ENCODE data around the gene WASF2. TPM values are rescaled to one million over a fixed set of nuclear protein-coding genes. Genes with fewer than 3 reads are reported as not detected.
"Not testable (repeated sequence)": the region's sequence is repeated elsewhere in the genome, so short reads cannot be mapped to it uniquely, and the experiment has no call there.

The WASF2 gene
- total RNA-seq, 4 donors from 2014 or later, result 43.4 to 87.8 (median 60.5) TPM

DNA sequence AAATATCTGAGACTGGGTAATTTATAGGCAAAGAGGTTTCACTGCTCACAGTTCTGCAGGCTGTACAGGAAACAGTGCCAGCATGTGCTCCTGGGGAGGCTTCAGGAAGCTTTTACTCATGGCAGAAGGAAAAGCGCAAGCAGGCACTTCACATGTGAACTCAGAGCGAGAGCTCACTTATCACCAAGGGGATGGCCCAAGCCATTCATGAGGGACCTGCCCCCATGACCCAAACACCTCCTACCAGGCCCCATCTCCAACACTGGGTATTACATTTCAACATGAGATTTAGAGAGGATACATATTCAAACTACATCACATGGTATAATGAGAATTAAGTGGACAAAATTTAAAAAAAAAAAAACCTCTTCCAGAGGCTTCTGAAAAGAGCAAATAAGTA, 13.7 kb downstream of the WASF2 start:
- ATAC-seq (ENCODE audit: low FRiP score), result no peak
- TF ChIP-seq, protein P1, sequence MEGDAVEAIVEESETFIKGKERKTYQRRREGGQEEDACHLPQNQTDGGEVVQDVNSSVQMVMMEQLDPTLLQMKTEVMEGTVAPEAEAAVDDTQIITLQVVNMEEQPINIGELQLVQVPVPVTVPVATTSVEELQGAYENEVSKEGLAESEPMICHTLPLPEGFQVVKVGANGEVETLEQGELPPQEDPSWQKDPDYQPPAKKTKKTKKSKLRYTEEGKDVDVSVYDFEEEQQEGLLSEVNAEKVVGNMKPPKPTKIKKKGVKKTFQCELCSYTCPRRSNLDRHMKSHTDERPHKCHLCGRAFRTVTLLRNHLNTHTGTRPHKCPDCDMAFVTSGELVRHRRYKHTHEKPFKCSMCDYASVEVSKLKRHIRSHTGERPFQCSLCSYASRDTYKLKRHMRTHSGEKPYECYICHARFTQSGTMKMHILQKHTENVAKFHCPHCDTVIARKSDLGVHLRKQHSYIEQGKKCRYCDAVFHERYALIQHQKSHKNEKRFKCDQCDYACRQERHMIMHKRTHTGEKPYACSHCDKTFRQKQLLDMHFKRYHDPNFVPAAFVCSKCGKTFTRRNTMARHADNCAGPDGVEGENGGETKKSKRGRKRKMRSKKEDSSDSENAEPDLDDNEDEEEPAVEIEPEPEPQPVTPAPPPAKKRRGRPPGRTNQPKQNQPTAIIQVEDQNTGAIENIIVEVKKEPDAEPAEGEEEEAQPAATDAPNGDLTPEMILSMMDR (IDR thresholded peaks at IDR 0.05), result no peak

DNA sequence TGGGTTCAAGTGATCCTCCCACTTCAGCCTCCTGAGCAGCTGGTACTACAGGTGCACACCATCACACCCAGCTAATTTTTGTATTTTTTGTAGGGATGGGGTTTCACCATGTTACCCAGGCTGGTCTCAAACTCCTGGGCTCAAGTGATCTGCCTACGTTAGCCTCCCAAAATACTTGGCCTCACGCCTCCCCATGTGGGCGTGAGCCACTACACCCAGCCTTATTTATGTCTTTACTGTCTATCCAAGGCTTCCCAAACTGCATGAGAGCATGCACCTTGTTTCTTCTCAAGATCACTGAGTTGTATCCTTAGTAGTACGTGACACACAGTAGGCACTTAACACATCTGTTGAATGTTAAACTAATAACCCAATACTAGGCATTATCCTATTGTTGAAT, 14.2 kb downstream of the WASF2 start:
- no peak for DNase-seq (ENCODE audit: low spot score)

More for the DNA sequence above, 13.7 kb downstream of the WASF2 start:
- no peak for DNase-seq (ENCODE audit: low spot score)

DNA sequence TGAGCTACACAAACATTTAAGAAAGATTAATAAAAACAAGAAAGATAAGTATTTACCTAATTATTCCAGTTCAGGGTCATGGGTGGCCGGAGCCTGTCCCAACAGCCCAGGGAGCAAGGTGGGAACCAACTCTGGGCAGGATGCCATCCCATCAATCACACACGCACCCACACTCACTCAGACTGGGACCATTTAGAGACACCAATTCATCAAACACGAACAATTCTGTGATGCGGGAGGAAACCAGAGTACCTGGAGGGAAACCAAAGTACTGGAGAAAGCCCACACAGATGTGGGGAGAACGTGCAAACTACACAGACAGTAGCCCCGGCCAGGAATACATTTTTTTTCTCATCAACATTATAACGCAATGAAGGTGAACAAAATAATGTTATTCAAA, 16.2 kb downstream of the WASF2 start:
- TF ChIP-seq, protein P1 (IDR thresholded peaks at IDR 0.05), result no peak
- DNase-seq (ENCODE audit: low spot score) (no peak), ATAC-seq (ENCODE audit: low FRiP score) (no peak)

More for the DNA sequence above, 14.2 kb downstream of the WASF2 start:
- ATAC-seq (ENCODE audit: low FRiP score), result no peak
- TF ChIP-seq, protein P1 (IDR thresholded peaks at IDR 0.05), result no peak

DNA sequence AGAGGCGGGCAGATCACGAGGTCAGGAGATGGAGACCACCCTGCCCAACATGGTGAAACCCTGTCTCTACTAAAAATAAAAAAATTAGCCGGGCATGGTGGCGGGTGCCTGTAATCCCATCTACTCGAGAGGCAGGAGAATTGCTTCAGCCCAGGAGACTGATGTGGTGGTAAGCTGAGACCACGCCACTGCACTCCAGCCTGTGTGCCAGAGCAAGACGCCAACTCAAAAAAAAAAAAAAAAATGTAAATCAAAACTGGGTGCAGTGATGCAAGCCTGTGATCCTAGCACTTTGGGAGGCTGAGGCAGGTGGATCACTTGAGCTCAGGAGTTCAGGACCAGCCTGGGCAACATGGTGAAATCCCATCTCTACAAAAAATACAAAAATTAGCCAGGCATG, 17.9 kb downstream of the WASF2 start:
- not testable (repeated sequence) for DNase-seq (ENCODE audit: low spot score); ATAC-seq (ENCODE audit: low FRiP score)

DNA sequence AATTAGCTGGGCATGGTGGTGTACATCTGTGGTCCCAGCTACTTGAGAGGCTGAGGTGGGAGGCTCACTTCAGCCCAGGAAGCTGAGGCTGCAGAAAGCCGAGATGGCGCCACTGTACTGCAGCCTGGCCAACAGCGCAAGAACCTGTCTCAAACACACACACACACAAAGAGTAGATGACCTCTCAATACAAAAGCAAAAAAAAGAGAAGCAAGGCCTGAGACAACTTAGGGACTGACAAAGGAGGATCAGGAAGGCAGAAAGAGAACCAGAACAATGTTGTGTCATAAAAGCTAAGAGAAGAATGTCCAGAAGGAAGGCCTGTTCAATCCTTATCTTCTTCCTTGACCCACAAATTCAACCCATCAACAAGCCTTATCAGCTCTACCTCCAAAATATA, 18.5 kb downstream of the WASF2 start:
- no peak for DNase-seq (ENCODE audit: low spot score)
- TF ChIP-seq, protein P1 (IDR thresholded peaks at IDR 0.05), result no peak
- no peak for ATAC-seq (ENCODE audit: low FRiP score)

DNA sequence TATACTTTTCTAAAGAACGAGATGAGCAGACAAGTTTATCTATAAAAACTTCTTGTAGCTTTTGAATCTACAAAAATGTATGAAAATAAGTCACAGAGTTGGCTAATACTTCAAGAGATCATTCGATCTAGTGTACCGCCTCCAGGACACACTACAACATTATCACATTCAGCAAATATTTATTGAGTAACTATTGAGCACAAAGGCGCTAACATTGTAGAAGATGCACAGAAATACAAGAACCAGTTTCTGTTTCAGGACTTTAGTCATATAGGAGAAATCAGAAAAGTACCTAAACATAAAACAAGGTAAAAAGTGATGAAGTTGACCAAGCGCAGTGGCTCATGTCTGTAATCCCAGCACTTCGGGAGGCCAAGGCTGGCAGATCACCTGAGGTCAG, 20.6 kb downstream of the WASF2 start:
- TF ChIP-seq, protein P1 (IDR thresholded peaks at IDR 0.05), result no peak
- ATAC-seq (ENCODE audit: low FRiP score), result no peak
- DNase-seq (ENCODE audit: low spot score), result no peak

DNA sequence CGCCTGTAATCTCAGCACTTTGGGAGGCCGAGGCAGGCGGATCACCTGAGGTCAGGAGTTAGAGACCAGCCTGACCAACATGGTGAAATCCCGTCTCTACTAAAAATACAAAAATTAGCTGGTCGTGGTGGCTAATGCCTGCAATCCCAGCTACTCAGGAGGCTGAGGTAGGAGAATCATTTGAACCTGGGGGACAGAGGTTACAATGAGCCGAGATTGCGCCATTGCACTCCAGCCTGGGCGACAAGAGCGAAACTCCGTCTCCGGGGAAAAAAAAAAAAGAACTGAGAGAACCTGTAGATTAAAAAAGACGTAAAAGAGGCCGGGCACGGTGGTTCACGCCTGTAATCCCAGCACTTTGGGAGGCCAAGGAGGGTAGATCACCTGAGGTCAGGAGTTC, 21.6 kb downstream of the WASF2 start:
- not testable (repeated sequence) for ATAC-seq (ENCODE audit: low FRiP score); DNase-seq (ENCODE audit: low spot score)

DNA sequence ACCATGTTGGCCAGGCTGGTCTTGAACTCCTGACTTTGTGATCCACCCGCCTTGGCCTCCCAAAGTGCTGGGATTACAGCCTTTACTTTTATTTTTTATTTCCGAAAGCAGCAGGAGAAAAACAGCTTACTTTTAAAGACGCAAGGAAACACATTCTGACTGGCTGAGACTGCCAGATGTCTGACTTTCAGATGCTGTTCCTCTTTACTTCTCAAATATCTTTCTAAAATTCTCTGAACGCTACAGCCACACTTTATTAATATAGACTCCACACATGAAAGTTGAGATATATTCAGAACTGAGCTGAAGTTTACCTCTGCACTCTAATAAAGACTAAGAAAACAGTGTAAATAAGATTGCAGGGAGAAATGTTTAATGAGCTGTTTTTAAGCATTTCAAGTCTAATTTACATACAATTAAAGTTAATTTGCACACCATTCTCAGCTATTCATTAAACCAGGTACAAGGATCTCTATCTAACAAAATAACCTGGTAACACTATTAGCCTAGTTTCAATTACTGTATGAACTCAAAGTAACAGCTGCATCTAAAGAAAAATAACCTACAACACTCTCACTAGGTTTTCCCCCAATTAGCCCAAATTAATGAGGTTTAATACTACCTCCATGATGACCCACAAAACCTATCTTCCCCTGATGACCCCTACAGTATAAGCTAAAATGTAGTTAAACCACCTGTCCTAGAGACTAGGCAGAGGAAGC, 24.9 kb downstream of the WASF2 start:
- TF ChIP-seq, protein P1 (IDR thresholded peaks at IDR 0.05), result no peak
- DNase-seq (ENCODE audit: low spot score) (no peak), ATAC-seq (ENCODE audit: low FRiP score) (no peak)

DNA sequence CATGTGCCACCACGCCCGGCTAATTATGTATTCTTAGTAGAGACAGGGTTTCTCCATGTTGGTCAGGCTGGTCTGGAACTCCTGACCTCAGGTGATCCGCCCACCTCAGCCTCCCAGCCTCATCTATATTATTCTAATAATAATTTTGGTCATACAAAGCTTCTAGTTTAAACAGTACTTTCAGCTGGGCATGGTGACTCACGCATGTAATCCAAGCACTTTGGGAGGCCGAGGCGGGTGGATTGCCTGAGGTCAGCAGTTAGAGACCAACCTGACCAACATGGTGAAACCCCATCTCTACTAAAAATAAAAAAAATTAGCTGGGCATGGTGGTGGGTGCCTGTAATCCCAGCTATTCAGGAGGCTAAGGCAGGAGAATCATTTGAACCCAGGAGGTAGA, 26.1 kb downstream of the WASF2 start:
- not testable (repeated sequence) for DNase-seq (ENCODE audit: low spot score); ATAC-seq (ENCODE audit: low FRiP score)

DNA sequence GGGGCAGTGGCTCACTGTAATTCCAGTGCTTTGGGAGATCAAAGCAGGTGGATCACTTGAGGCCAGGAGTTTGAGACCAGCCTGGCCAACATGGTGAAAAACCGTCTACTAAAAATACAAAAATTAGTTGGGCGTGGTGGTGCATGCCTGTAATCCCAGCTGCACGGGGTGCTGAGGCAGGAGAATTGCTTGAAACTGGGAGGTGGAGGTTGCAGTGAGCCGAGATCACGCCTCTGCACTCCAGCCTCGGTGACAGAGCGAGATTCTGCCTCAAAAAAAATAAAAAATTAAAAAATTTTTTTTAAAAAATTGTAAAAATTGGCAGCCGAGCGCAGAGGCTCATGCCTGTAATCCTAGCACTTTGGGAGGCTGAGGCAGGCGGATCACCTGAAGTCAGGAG, 31.4 kb downstream of the WASF2 start:
- not testable (repeated sequence) for DNase-seq (ENCODE audit: low spot score); ATAC-seq (ENCODE audit: low FRiP score)
